Measurements from ENCODE around the gene ATG7.
"Not testable (repeated sequence)": the region's sequence is repeated elsewhere in the genome, so short reads cannot be mapped to it uniquely, and the experiment has no call there.

The ATG7 gene

GRCh38 chr3:11437506-11437905 is 165.3 kb downstream of the ATG7 start:
- DNase-seq (ENCODE audit: low read depth, low spot score), result no peak
- no peak overlapping the region for H3K4me3 ChIP-seq (ENCODE audit: low read length)

- no peak for DNase-seq (ENCODE audit: low read depth, low spot score)
- H3K4me3 ChIP-seq (ENCODE audit: low read length), result no peak overlapping the region
Measured at GRCh38 chr3:11438646-11439045, 166.4 kb downstream of the ATG7 start.

- not testable (repeated sequence) for H3K4me3 ChIP-seq (ENCODE audit: low read length); DNase-seq (ENCODE audit: low read depth, low spot score)
Measured at GRCh38 chr3:11441346-11441745, 169.1 kb downstream of the ATG7 start.

- H3K4me3 ChIP-seq (ENCODE audit: low read length), result no peak overlapping the region
- DNase-seq (ENCODE audit: low read depth, low spot score), result no peak
Measured at GRCh38 chr3:11444404-11444803, 172.2 kb downstream of the ATG7 start.

GRCh38 chr3:11445193-11445592 is 173.0 kb downstream of the ATG7 start:
- DNase-seq (ENCODE audit: low read depth, low spot score); H3K4me3 ChIP-seq (ENCODE audit: low read length): not testable (repeated sequence)

- H3K4me3 ChIP-seq (ENCODE audit: low read length), result no peak overlapping the region
- DNase-seq (ENCODE audit: low read depth, low spot score), result no peak
Measured at GRCh38 chr3:11445883-11446282, 173.7 kb downstream of the ATG7 start.

- H3K4me3 ChIP-seq (ENCODE audit: low read length), result no peak overlapping the region
- DNase-seq (ENCODE audit: low read depth, low spot score), result no peak
Measured at GRCh38 chr3:11447584-11448200, 175.5 kb downstream of the ATG7 start.

GRCh38 chr3:11450015-11450414 is 177.8 kb downstream of the ATG7 start:
- DNase-seq (ENCODE audit: low read depth, low spot score), result no peak
- H3K4me3 ChIP-seq (ENCODE audit: low read length), result no peak overlapping the region

GRCh38 chr3:11452312-11452711 is 180.1 kb downstream of the ATG7 start:
- DNase-seq (ENCODE audit: low read depth, low spot score), result no peak
- H3K4me3 ChIP-seq (ENCODE audit: low read length), result no peak overlapping the region

- H3K4me3 ChIP-seq (ENCODE audit: low read length), result no peak overlapping the region
- no peak for DNase-seq (ENCODE audit: low read depth, low spot score)
Measured at GRCh38 chr3:11452885-11453847, 181.0 kb downstream of the ATG7 start.

GRCh38 chr3:11455956-11456355 is 183.8 kb downstream of the ATG7 start:
- DNase-seq (ENCODE audit: low read depth, low spot score), result no peak
- no peak overlapping the region for H3K4me3 ChIP-seq (ENCODE audit: low read length)

- H3K4me3 ChIP-seq (ENCODE audit: low read length), result no peak overlapping the region
- DNase-seq (ENCODE audit: low read depth, low spot score), result no peak
Measured at GRCh38 chr3:11457135-11457534, 184.9 kb downstream of the ATG7 start.

GRCh38 chr3:11459186-11459824 is 187.1 kb downstream of the ATG7 start:
- no peak overlapping the region for H3K4me3 ChIP-seq (ENCODE audit: low read length)
- DNase-seq (ENCODE audit: low read depth, low spot score), result no peak

GRCh38 chr3:11461226-11461625 is 189.0 kb downstream of the ATG7 start:
- H3K4me3 ChIP-seq (ENCODE audit: low read length), result no peak overlapping the region
- no peak for DNase-seq (ENCODE audit: low read depth, low spot score)

GRCh38 chr3:11462673-11463072 is 190.5 kb downstream of the ATG7 start:
- not testable (repeated sequence) for H3K4me3 ChIP-seq (ENCODE audit: low read length); DNase-seq (ENCODE audit: low read depth, low spot score)

GRCh38 chr3:11463591-11463990 is 191.4 kb downstream of the ATG7 start:
- H3K4me3 ChIP-seq (ENCODE audit: low read length), result no peak overlapping the region
- DNase-seq (ENCODE audit: low read depth, low spot score), result no peak

GRCh38 chr3:11464356-11464755 is 192.2 kb downstream of the ATG7 start:
- H3K4me3 ChIP-seq (ENCODE audit: low read length), result no peak overlapping the region
- no peak for DNase-seq (ENCODE audit: low read depth, low spot score)

- DNase-seq (ENCODE audit: low read depth, low spot score), result no peak
Measured at GRCh38 chr3:11465744-11466616, 193.8 kb downstream of the ATG7 start.

GRCh38 chr3:11467875-11468274 is 195.7 kb downstream of the ATG7 start:
- no peak for DNase-seq (ENCODE audit: low read depth, low spot score)

More at GRCh38 chr3:11465744-11466616, 193.8 kb downstream of the ATG7 start:
- no peak overlapping the region for H3K4me3 ChIP-seq (ENCODE audit: low read length)

More at GRCh38 chr3:11467875-11468274, 195.7 kb downstream of the ATG7 start:
- no peak overlapping the region for H3K4me3 ChIP-seq (ENCODE audit: low read length)
